Activated naive CD4-positive, alpha-beta T cell treated with anti-CD3 and anti-CD28 coated beads for 36 hours (primary cell): ENCODE data around the gene PSMB10. TPM values are rescaled to one million over a fixed set of nuclear protein-coding genes. Genes with fewer than 3 reads are reported as not detected.
A peak's percentile ranks its signal among the peaks of the same experiment; 100 is the strongest.

ENCODE experiments used
- CTCF ChIA-PET: fragments of 350-600 bp; sonication (Branson Sonifier 250); formaldehyde crosslinking; loops from one replicate; lab custom pipeline; 2021; ENCODE audit warnings: antibody characterized with exemption; lab: Charles Lee
- DNase-seq: peaks from one replicate; pipeline ENCODE4 v3.0.0-alpha.2; 2020
- H3K27ac Mint-ChIP-seq: one replicate; pipeline ENCODE4 v1.8.0; 2021; ENCODE audit warnings: mild to moderate bottlenecking, mixed read lengths
- H3K27me3 Mint-ChIP-seq: one replicate; pipeline ENCODE4 v1.8.0; 2021; ENCODE audit warnings: low read depth, mixed read lengths
- H3K36me3 Mint-ChIP-seq: one replicate; pipeline ENCODE4 v1.8.0; 2021; ENCODE audit warnings: low read depth, mixed read lengths
- H3K4me1 Mint-ChIP-seq: one replicate; pipeline ENCODE4 v1.8.0; 2021; ENCODE audit warnings: low read depth, mixed read lengths
- H3K4me3 Mint-ChIP-seq: one replicate; pipeline ENCODE4 v1.8.0; 2021; ENCODE audit warnings: mild to moderate bottlenecking, moderate library complexity, mixed read lengths
- H3K9me3 Mint-ChIP-seq: one replicate; pipeline ENCODE4 v1.8.0; 2021; ENCODE audit warnings: mixed read lengths
- intact Hi-C: fragments of 100-400 bp; cut with micrococcal nuclease; formaldehyde crosslinking; loops from one replicate; pipeline ENCODE4 v1.15.1; 2023
- total RNA-seq, 2 experiments: library from RNA; stranded (reverse); gene quantifications; one replicate each; pipeline ENCODE4 v1.2.3, GENCODE V29; 2021

Gene PSMB10
- total RNA-seq, 2 experiments from 2014 or later, result 138 to 147 TPM

DNA sequence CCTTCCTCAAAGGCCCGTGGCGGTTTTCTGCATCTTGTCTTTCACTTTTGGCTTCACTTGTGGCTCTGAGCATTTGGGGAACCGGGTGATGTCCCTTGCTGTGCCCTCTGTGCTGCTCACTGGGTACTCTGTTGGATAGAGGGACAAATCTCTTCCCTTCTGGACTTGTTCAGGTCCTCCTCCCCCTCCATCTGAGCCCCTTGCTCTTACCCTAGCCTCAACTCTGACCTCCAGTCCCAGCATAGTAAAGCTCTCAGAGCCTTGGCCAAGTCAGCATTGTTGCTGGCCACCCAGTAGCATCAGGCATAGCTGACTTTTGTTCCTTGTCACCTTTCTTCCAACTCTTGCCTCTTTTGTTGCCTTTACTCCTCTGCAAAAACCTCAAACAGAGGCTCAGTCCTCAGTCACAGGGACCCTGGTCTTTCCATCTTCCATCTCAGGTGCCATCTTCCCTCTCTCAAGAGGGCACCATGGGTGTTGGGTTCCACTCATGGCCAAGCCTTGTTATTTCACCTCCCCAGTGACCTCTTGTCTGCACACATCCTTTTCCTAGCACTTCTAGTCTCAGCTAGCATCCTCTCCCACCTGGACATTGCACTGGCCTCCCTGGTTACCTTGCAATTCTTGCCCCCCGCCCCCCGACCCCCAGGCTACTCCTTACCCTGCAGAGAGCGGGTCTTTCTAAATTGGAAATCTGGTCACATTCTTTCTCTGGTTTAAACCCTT lies 393 bp upstream of the PSMB10 start:
- Mint-ChIP-seq H3K27me3 (no peaks in the 10 kb centered on the region), H3K27ac (peak overlapping the region; percentile 94), H3K4me1 (peaks cover 50% of the 10 kb centered on the region), H3K9me3 (no peaks in the 10 kb centered on the region), H3K36me3 (peaks cover 36% of the 10 kb centered on the region), H3K4me3 (peak overlapping the region; percentile 100)
- peak; percentile 92 for DNase-seq
- CTCF ChIA-PET, result interaction anchor here (0.8 to 1.7 kb wide), 4 partner anchors 10 to 129 kb away, joined by 3 to 5 read pairs (median 4); partner anchors contain the start of gene EDC4
- intact Hi-C loops, result loop anchor here (1.0 to 5.0 kb wide), 8 partner anchors 45 to 277 kb away; partner anchors contain the start of genes ACD, DDX28, DPEP3 and DUS2

GRCh38 chr16:67935402-67936123 lies 1.1 kb downstream of the PSMB10 start:
- DNase-seq, result peak; percentile 98
- Mint-ChIP-seq H3K4me3 (peak overlapping the region; percentile 100), H3K36me3 (peaks cover 40% of the 10 kb centered on the region), H3K27me3 (no peaks in the 10 kb centered on the region), H3K27ac (peak overlapping the region; percentile 94), H3K9me3 (no peaks in the 10 kb centered on the region), H3K4me1 (peaks cover 41% of the 10 kb centered on the region)
- CTCF ChIA-PET, result interaction anchor here (1.0 to 2.6 kb wide), 8 partner anchors 52 to 415 kb away, joined by 3 to 12 read pairs (median 4); partner anchors contain the start of gene EDC4
- intact Hi-C loops, result loop anchor here (1.0 to 5.0 kb wide), 15 partner anchors 17 to 414 kb away; partner anchors contain the start of genes ACD, CTCF, DDX28 and DPEP3

GRCh38 chr16:67935101-67935401 lies 1.6 kb downstream of the PSMB10 start:
- peaks cover 37% of the 10 kb centered on the region for H3K4me1 Mint-ChIP-seq
- H3K4me3 Mint-ChIP-seq, result peak overlapping the region; percentile 100
- H3K27ac Mint-ChIP-seq, result peak overlapping the region; percentile 94
- no peaks in the 10 kb centered on the region for H3K9me3 Mint-ChIP-seq
- no peak for DNase-seq
- peaks cover 40% of the 10 kb centered on the region for H3K36me3 Mint-ChIP-seq
- intact Hi-C loops, result loop anchor here (1.0 to 5.0 kb wide), 10 partner anchors 17 to 414 kb away; partner anchors contain the start of genes CTCF, DPEP3, NUTF2 and PSKH1
- CTCF ChIA-PET, result interaction anchor here (1.0 to 2.6 kb wide), 8 partner anchors 51 to 414 kb away, joined by 3 to 12 read pairs (median 4); partner anchors contain the start of gene EDC4
- no peaks in the 10 kb centered on the region for H3K27me3 Mint-ChIP-seq

DNA sequence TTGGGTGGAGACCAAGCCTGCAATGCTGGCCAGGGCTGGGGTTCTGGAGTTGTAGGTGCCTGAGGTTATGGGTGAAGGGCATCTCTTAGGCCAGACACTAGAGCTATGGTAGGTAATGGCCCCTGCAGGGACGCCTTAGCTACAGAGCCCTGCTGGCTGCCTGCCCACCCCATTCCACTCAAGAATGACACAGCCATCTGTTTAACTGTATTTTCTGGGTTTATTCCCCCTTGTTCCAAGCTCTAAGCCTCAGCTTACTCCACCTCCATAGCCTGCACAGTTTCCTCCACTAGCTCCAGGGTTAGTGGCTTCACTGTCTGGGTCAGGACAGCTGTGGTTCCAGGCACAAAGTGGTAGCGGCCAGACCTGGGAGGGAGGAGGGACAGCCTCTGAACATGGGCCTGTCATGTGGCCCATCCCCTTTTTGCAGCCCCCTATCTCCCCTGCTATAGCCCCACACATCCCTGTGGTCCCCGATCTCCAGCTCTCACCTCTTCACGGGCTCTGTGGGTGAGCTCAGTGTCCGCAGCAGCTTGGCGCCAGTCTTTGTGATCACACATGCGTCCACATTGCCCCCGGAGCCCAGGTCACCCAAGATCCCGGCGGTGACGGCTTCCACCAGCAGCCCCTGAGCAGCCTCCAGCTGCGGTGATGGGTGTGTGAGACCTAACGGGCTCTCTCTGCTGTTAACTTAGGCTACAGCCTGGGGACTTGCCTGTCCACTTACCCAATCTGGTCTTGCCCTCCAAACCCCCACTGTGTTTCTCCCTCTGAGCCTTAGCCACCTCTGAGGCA lies 2.1 kb downstream of the PSMB10 start:
- no peak for DNase-seq

DNA sequence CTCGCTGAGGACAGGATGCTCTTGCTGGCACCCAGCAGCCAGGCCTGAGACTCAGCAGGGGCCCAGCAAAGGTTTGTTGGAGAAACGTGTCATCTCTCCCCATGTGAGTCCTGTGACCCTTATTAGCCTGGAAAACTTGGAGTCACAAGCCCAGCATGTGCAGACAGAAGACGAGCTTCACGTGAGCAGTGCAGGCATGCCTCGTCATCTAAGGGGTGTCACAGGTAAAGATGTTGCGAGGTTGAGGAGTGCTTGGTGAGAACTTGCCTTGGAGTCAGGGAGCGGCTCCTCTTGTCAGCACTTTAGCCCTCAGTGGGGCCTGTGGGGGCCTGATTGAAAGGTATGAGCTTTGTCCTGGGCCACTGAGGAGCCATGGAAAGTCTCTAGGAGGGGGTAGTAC lies 2.8 kb downstream of the PSMB10 start:
- H3K36me3 Mint-ChIP-seq, result peaks cover 35% of the 10 kb centered on the region

More for the DNA sequence above, 2.1 kb downstream of the PSMB10 start:
- no peaks in the 10 kb centered on the region for H3K9me3 Mint-ChIP-seq
- H3K27ac Mint-ChIP-seq, result peak overlapping the region; percentile 94
- peak overlapping the region; percentile 100 for H3K4me3 Mint-ChIP-seq
- H3K36me3 Mint-ChIP-seq, result peaks cover 37% of the 10 kb centered on the region
- no peaks in the 10 kb centered on the region for H3K27me3 Mint-ChIP-seq
- intact Hi-C loops, result loop anchor here (1.0 to 5.0 kb wide), 10 partner anchors 16 to 413 kb away; partner anchors contain the start of genes CTCF, DPEP3, NUTF2 and PSKH1
- peaks cover 31% of the 10 kb centered on the region for H3K4me1 Mint-ChIP-seq
- CTCF ChIA-PET, result interaction anchor here (0.8 to 2.6 kb wide), 3 partner anchors 51 to 118 kb away, joined by 3 to 12 read pairs (median 4); no protein-coding TSS in a partner anchor

DNA sequence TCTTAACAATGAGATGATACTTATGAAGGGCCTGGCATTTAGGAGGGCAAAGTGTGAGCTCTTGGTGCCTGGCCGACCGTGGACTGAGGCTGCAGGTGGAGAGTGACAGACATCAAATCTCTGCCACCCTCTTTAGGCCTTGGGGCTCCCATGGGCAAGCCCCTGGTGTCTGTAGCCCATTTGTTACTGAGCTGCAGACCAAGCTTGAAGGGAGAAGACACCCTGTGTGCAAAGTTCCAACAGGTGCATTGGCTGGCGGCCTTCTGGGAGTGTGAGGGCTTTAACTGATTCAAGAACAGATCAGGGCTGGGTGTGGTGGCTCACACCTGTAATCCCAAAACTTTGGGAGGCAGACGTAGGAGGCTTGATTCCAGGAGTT lies 4.2 kb downstream of the PSMB10 start:
- Mint-ChIP-seq H3K4me3 (no peak overlapping the region), H3K27ac (no peak overlapping the region), H3K36me3 (peaks cover 35% of the 10 kb centered on the region), H3K27me3 (no peaks in the 10 kb centered on the region), H3K4me1 (peaks cover 26% of the 10 kb centered on the region), H3K9me3 (no peaks in the 10 kb centered on the region)
- CTCF ChIA-PET, result interaction anchor here (1.7 to 3.6 kb wide), 3 partner anchors 9 to 412 kb away, joined by 4 to 23 read pairs (median 9); partner anchors contain the start of gene NRN1L
- intact Hi-C loops, result no loop called here
- DNase-seq, result no peak

More for the DNA sequence above, 2.8 kb downstream of the PSMB10 start:
- H3K27ac Mint-ChIP-seq, result peak overlapping the region; percentile 42
- no peak for DNase-seq
- no peaks in the 10 kb centered on the region for H3K27me3 Mint-ChIP-seq
- intact Hi-C loops, result loop anchor here (2.0 kb wide), 1 partner anchor 295 kb away; no protein-coding TSS in a partner anchor
- H3K4me3 Mint-ChIP-seq, result no peak overlapping the region
- CTCF ChIA-PET, result interaction anchor here (0.6 to 2.6 kb wide), 3 partner anchors 91 to 117 kb away, joined by 3 to 12 read pairs (median 3); no protein-coding TSS in a partner anchor
- H3K4me1 Mint-ChIP-seq, result peaks cover 27% of the 10 kb centered on the region
- no peaks in the 10 kb centered on the region for H3K9me3 Mint-ChIP-seq

DNA sequence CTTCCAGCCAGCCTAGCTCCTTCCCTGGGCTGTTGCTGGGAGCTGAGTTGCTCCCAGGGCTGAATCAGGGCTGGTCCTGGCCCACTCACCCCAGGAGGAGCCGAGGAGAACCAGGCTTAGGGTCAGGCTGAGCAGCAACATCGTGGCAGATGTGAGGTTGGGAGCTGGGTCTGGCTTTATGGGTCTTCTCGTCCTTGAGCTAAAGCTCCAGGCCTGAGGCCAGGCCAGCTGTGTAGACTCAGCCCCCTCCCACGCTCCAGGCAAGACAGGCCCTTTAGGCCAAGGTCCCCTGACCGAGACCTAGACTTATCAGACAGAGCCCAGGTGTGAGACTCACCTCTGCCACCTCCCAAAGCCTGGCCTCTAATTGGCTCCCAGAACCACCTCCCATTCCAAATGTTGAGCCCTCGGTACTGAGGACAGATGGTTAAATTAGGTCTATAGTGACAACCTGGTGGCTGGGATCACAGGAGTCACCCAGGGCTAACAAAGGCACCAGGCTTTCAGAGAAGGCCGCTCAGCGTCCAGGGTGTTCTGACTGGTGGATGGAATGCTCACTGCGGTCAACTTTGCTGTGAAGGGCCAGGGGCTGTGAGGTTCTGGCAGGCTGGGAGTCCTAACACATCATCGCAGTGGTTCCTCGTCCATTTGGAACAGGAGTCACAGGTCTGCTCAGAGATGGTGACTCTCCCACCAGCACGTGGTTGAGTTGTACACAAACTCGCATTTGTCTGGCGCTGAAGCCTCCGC lies 4.8 kb downstream of the PSMB10 start, which contains the start of gene CTRL:
CTRL (minus strand) TSS at position 151 of the 750 bp plus-strand sequence; CDS start at position 141, 10 bp downstream.
- Mint-ChIP-seq H3K9me3 (no peaks in the 10 kb centered on the region), H3K4me3 (no peak within 1 kb of the TSS), H3K27ac (no peak within 1 kb of the TSS), H3K4me1 (peaks cover 22% of the 10 kb centered on the region), H3K27me3 (no peaks in the 10 kb centered on the region), H3K36me3 (peaks cover 32% of the 10 kb centered on the region)
- CTCF ChIA-PET, result interaction anchor here (1.2 to 3.6 kb wide), 4 partner anchors 9 to 411 kb away, joined by 4 to 23 read pairs (median 8); partner anchors contain the start of gene NRN1L
- DNase-seq, result no peak
- intact Hi-C loops, result no loop called here

DNA sequence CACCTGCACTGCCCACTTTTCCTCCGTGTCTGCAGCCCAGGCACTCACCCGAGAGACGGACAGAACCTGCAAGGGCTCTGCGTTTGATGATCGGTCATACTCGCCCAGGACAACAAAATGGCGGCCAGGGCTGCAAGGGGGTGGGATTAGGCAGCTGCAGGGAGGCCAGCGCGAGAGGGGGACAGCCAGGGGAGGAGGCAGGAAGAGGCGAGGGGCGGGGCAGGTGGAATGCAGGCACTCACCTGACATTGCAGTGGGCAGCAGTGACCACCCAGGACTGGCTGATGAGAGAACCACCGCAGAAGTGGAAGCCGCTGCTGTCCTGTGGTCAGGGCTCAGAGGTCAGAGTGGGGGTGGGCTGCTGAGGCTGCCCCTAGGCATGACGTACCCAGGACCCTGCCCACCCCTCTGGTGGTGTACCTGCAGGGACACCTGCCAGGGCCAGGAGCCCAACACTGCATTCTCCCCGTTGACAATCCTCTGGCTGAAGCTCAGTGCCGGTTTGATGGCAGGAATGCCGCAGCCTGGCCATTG lies 5.9 kb downstream of the PSMB10 start:
- Mint-ChIP-seq H3K4me3 (no peak overlapping the region), H3K4me1 (peaks cover 20% of the 10 kb centered on the region), H3K27me3 (no peaks in the 10 kb centered on the region), H3K9me3 (no peaks in the 10 kb centered on the region), H3K27ac (no peak overlapping the region), H3K36me3 (peaks cover 24% of the 10 kb centered on the region)
- intact Hi-C loops, result no loop called here
- CTCF ChIA-PET, result interaction anchor here (1.2 to 3.6 kb wide), 2 partner anchors 46 to 49 kb away, joined by 6 to 23 read pairs; partner anchors contain the start of gene NRN1L
- DNase-seq, result no peak

DNA sequence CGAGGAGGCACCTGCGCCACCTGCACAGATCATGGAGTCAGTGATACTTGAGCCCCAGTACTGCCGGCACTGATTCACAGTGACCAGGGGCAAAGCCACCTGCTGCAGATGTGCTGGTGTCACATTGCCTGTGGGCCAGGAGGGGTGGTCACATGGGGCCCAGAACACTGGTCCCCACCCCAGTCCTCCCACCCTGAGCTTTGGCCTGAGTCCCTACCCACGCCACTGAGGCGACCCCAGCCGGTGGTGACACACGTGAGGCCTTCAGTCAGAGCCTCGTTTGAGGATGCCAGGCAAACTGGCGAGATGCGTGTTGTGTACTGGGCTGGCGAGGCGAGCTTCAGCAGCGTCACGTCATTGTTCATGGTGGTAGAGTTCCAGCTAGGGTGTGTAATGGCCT lies 6.5 kb downstream of the PSMB10 start:
- H3K4me3 Mint-ChIP-seq, result no peak overlapping the region
- H3K27me3 Mint-ChIP-seq, result no peaks in the 10 kb centered on the region
- peaks cover 18% of the 10 kb centered on the region for H3K36me3 Mint-ChIP-seq
- no peaks in the 10 kb centered on the region for H3K9me3 Mint-ChIP-seq
- no peak for DNase-seq
- CTCF ChIA-PET, result interaction anchor here (0.8 to 3.6 kb wide), 2 partner anchors 46 to 114 kb away, joined by 3 to 23 read pairs; partner anchors contain the start of gene NRN1L
- H3K4me1 Mint-ChIP-seq, result peaks cover 17% of the 10 kb centered on the region
- H3K27ac Mint-ChIP-seq, result no peak overlapping the region
- intact Hi-C loops, result no loop called here

- intact Hi-C loops, result loop anchor here (1.0 to 2.0 kb wide), 6 partner anchors 10 to 408 kb away; no protein-coding TSS in a partner anchor
- Mint-ChIP-seq H3K36me3 (peaks cover 6% of the 10 kb centered on the region), H3K4me3 (no peak overlapping the region), H3K27ac (no peak overlapping the region), H3K27me3 (no peaks in the 10 kb centered on the region), H3K4me1 (peaks cover 2% of the 10 kb centered on the region), H3K9me3 (no peaks in the 10 kb centered on the region)
- DNase-seq, result peak; percentile 91
- CTCF ChIA-PET, result interaction anchor here (0.6 to 2.3 kb wide), 16 partner anchors 9 to 409 kb away, joined by 3 to 25 read pairs (median 4); partner anchors contain the start of genes NRN1L and PSKH1
Measured at GRCh38 chr16:67928561-67929364, 7.9 kb downstream of the PSMB10 start.
